Keratinocyte (primary cell): ENCODE measurements around the gene MKRN2. TPM values are rescaled to one million over a fixed set of nuclear protein-coding genes. Genes with fewer than 3 reads are reported as not detected.

Experiments
- DNase-seq: peaks from one replicate; pipeline ENCODE4 v3.0.0-alpha.2; 2011; ENCODE audit warnings: low read depth, missing footprints, low spot score
- FAIRE-seq: peaks from 2 replicates; lab custom pipeline; 2011; peaks lifted over from hg19 to GRCh38; lab: Jason Lieb, UNC
- H2AFZ ChIP-seq: 2 replicates; pipeline ENCODE4 v1.6.0; 2012; ENCODE audit warnings: low read length, control low read depth, inconsistent platforms; ENCODE audit not compliant: control insufficient read depth
- H3K27ac ChIP-seq: 2 replicates; pipeline ENCODE4 v1.5.1; 2011; ENCODE audit warnings: low read length; ENCODE audit not compliant: control insufficient read depth, insufficient read depth
- H3K27me3 ChIP-seq: 3 replicates; pipeline ENCODE4 v1.6.0; 2011; ENCODE audit warnings: low read length; ENCODE audit not compliant: control insufficient read depth, insufficient read depth; ENCODE audit errors: extremely low read depth
- H3K36me3 ChIP-seq, 2 experiments: 2 replicates in 1 of 2; 3 replicates in 1 of 2; pipeline ENCODE4 v1.5.1; 2011; ENCODE audit warnings: low read length in 2 of 2, mild to moderate bottlenecking in 1 of 2; ENCODE audit not compliant: control insufficient read depth in 2 of 2, insufficient read depth in 2 of 2; ENCODE audit errors: extremely low read depth in 1 of 2
- H3K4me1 ChIP-seq: 3 replicates; pipeline ENCODE4 v1.5.1; 2011; ENCODE audit warnings: low read length; ENCODE audit not compliant: control insufficient read depth, insufficient read depth; ENCODE audit errors: extremely low read depth
- H3K4me2 ChIP-seq: 3 replicates; pipeline ENCODE4 v1.6.0; 2011; ENCODE audit warnings: low read depth, low read length; ENCODE audit not compliant: control insufficient read depth, insufficient read depth; ENCODE audit errors: extremely low read depth
- H3K4me3 ChIP-seq, 3 experiments: fragments of 200-600 bp in 1 of 3; sonication (generic) in 1 of 3; 2 replicates in 2 of 3; 3 replicates in 1 of 3; pipeline ENCODE4 v1.5.1; 2011 to 2016; ENCODE audit warnings: low read length in 3 of 3, mild to moderate bottlenecking in 3 of 3, control low read depth in 2 of 3, inconsistent platforms in 1 of 3, low read depth in 1 of 3, mixed read lengths in 1 of 3, mixed run types in 1 of 3, moderate library complexity in 1 of 3; ENCODE audit not compliant: control insufficient read depth in 2 of 3, insufficient read depth in 2 of 3; ENCODE audit errors: extremely low read depth in 1 of 3
- H3K79me2 ChIP-seq: 2 replicates; pipeline ENCODE4 v1.6.0; 2012; ENCODE audit warnings: low read length; ENCODE audit not compliant: control insufficient read depth, insufficient read depth
- H3K9ac ChIP-seq: 3 replicates; pipeline ENCODE4 v1.6.0; 2011; ENCODE audit warnings: low read length; ENCODE audit not compliant: control insufficient read depth, insufficient read depth; ENCODE audit errors: extremely low read depth
- H3K9me1 ChIP-seq: 3 replicates; pipeline ENCODE4 v1.6.0; 2011; ENCODE audit warnings: low read length; ENCODE audit not compliant: control insufficient read depth, insufficient read depth; ENCODE audit errors: extremely low read depth
- H3K9me3 ChIP-seq: 2 replicates; pipeline ENCODE4 v1.5.1; 2012; ENCODE audit warnings: low read depth, low read length; ENCODE audit not compliant: control insufficient read depth
- H4K20me1 ChIP-seq: 3 replicates; pipeline ENCODE4 v1.6.0; 2011; ENCODE audit warnings: low read length; ENCODE audit not compliant: control insufficient read depth, insufficient read depth; ENCODE audit errors: extremely low read depth
- CTCF ChIP-seq, 3 experiments: IDR thresholded peaks in 1 of 3; conservative IDR thresholded peaks in 1 of 3; optimal IDR thresholded peaks in 1 of 3; 2 replicates in 2 of 3; 3 replicates in 1 of 3; pipeline versions ENCODE3 to v1.5.1; 2011; ENCODE audit warnings: low read length in 3 of 3, mild to moderate bottlenecking in 3 of 3, moderate library complexity in 2 of 3, control low read depth in 1 of 3, inconsistent platforms in 1 of 3; ENCODE audit not compliant: insufficient read depth in 2 of 3; ENCODE audit errors: extremely low read depth in 1 of 3
- EZH2 ChIP-seq: IDR thresholded peaks from one replicate; pipeline ENCODE4 v1.6.1; 2012; ENCODE audit warnings: inconsistent platforms, mild to moderate bottlenecking, low read length, moderate library complexity
- dilution Hi-C: fragments of 300-500 bp; cut with MboI; formaldehyde crosslinking; loops from one replicate; pipeline ENCODE4 v1.7.0; 2020; ENCODE audit warnings: low sequenced_read_pairs; ENCODE audit not compliant: extremely low pct_ligation_motif_present
- polyA plus RNA-seq, 5 experiments: library from polyadenylated mRNA; depleted of rRNA in 3 of 5; stranded (reverse) in 3 of 5; stranded (forward) in 1 of 5; unstranded in 1 of 5; fragments of >200 nt; gene quantifications; 1 replicate in 1 of 5; 2 replicates in 3 of 5; 3 replicates in 1 of 5; pipeline versions ENCODE4 v1.2.1 to v1.2.3, GENCODE V29; 2011 to 2012; ENCODE audit warnings: missing spikeins in 2 of 5, low read depth in 1 of 5, low replicate concordance in 1 of 5

The MKRN2 gene
- polyA plus RNA-seq, 1 donor (not counting 4 experiments of a cell fraction or from before 2014, with no cell fraction given) = 31.8 TPM

- H3K4me1 ChIP-seq = peaks cover 12% of the 10 kb centered on the region
- H3K9me1 ChIP-seq = no peaks in the 10 kb centered on the region
- dilution Hi-C loops = no loop called here
- H4K20me1 ChIP-seq = no peaks in the 10 kb centered on the region
- peaks cover 21 to 56% of the 10 kb centered on the region in 2 experiments for H3K36me3 ChIP-seq
- no peak for FAIRE-seq
- no peak overlapping the region for H2AFZ ChIP-seq
- H3K27me3 ChIP-seq = no peaks in the 10 kb centered on the region
- H3K79me2 ChIP-seq = no peaks in the 10 kb centered on the region
- no peak for TF ChIP-seq EZH2
- TF ChIP-seq CTCF (optimal IDR thresholded peaks at IDR 0.05 in 1 of 3, IDR thresholded peaks at IDR 0.05 in 1 of 3, conservative IDR thresholded peaks at IDR 0.05 in 1 of 3; ENCODE audit: extremely low read depth in 1 of 3, insufficient read depth in 2 of 3, low read length in 3 of 3) = no peak
- no peak for DNase-seq
- no peak overlapping the region for H3K4me2 ChIP-seq
- H3K9me3 ChIP-seq = no peaks in the 10 kb centered on the region
- H3K9ac ChIP-seq = no peak overlapping the region
- H3K27ac ChIP-seq = no peak overlapping the region
- no peak overlapping the region for H3K4me3 ChIP-seq
Measured at GRCh38 chr3:12585181-12585580, 28.3 kb downstream of the MKRN2 start.

- no peaks in the 10 kb centered on the region for H3K9me1 ChIP-seq
- H3K4me1 ChIP-seq = peaks cover 12% of the 10 kb centered on the region
- H3K36me3 ChIP-seq = peaks cover 26 to 62% of the 10 kb centered on the region in 2 experiments
- H3K9me3 ChIP-seq = no peaks in the 10 kb centered on the region
- H4K20me1 ChIP-seq = no peaks in the 10 kb centered on the region
- no peak overlapping the region for H3K9ac ChIP-seq
- H3K27me3 ChIP-seq = no peaks in the 10 kb centered on the region
- no peak overlapping the region for H3K4me2 ChIP-seq
- FAIRE-seq (no peak), DNase-seq (no peak)
- no peak overlapping the region for H3K4me3 ChIP-seq
- H3K79me2 ChIP-seq = no peaks in the 10 kb centered on the region
- TF ChIP-seq CTCF (optimal IDR thresholded peaks at IDR 0.05 in 1 of 3, IDR thresholded peaks at IDR 0.05 in 1 of 3, conservative IDR thresholded peaks at IDR 0.05 in 1 of 3; ENCODE audit: extremely low read depth in 1 of 3, insufficient read depth in 2 of 3, low read length in 3 of 3) (no peak), EZH2 (no peak)
- H2AFZ ChIP-seq = no peak overlapping the region
- dilution Hi-C loops = no loop called here
- no peak overlapping the region for H3K27ac ChIP-seq
Measured at GRCh38 chr3:12585970-12586369, 29.1 kb downstream of the MKRN2 start.
